ENCODE measurements around the gene HOXA3. TPM values are rescaled to one million over a fixed set of nuclear protein-coding genes. Genes with fewer than 3 reads are reported as not detected.

Gene HOXA3
- total RNA-seq, 1 donor from 2014 or later, result 209 TPM

- H3K9me3 Mint-ChIP-seq, result no peaks in the 10 kb centered on the region
- TF ChIP-seq, protein P1, sequence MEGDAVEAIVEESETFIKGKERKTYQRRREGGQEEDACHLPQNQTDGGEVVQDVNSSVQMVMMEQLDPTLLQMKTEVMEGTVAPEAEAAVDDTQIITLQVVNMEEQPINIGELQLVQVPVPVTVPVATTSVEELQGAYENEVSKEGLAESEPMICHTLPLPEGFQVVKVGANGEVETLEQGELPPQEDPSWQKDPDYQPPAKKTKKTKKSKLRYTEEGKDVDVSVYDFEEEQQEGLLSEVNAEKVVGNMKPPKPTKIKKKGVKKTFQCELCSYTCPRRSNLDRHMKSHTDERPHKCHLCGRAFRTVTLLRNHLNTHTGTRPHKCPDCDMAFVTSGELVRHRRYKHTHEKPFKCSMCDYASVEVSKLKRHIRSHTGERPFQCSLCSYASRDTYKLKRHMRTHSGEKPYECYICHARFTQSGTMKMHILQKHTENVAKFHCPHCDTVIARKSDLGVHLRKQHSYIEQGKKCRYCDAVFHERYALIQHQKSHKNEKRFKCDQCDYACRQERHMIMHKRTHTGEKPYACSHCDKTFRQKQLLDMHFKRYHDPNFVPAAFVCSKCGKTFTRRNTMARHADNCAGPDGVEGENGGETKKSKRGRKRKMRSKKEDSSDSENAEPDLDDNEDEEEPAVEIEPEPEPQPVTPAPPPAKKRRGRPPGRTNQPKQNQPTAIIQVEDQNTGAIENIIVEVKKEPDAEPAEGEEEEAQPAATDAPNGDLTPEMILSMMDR (IDR thresholded peaks at IDR 0.05; ENCODE audit: unreplicated experiment), result peak; percentile 100
- H3K4me3 Mint-ChIP-seq, result peak overlapping the region; percentile 77
- peak overlapping the region; percentile 87 for H3K27ac Mint-ChIP-seq
- H3K27me3 Mint-ChIP-seq (ENCODE audit: low read depth), result peaks cover 83% of the 10 kb centered on the region
- H3K36me3 Mint-ChIP-seq, result peaks cover 3% of the 10 kb centered on the region
- H3K4me1 Mint-ChIP-seq, result peaks cover 49% of the 10 kb centered on the region
- peak; percentile 80 to 96 for DNase-seq (ENCODE audit: low spot score in 2 of 2, unreplicated experiment in 2 of 2)
Measured at GRCh38 chr7:27160546-27161213, 8.3 kb upstream of the HOXA3 start.

DNA sequence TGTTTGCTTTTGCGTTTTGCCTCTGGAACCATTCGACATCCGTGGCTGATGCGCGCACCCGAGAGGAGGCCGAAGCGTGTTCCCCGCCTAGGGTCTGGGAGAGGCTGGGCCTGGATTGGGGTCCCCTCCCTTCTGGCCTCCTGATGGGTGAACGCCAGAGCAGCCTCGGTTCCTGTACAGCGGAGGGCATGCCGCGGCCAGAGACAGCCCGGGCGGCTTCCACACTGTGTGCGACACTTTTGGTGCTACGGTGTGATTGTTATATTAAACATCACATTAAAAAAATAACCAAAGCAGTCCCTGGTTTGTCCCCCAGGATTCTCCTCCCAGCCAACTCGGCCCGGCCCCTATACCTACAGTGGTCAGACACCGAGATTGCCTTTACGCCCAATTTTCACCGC lies 7.8 kb upstream of the HOXA3 start:
- no peaks in the 10 kb centered on the region for H3K9me3 Mint-ChIP-seq
- peak overlapping the region; percentile 66 for H3K4me3 Mint-ChIP-seq
- TF ChIP-seq, protein P1 (IDR thresholded peaks at IDR 0.05; ENCODE audit: unreplicated experiment), result no peak
- peak in 1 of 2 experiments; percentile 16 for DNase-seq (ENCODE audit: low spot score in 2 of 2, unreplicated experiment in 2 of 2)
- peaks cover 52% of the 10 kb centered on the region for H3K4me1 Mint-ChIP-seq
- peaks cover 84% of the 10 kb centered on the region for H3K27me3 Mint-ChIP-seq (ENCODE audit: low read depth)
- H3K36me3 Mint-ChIP-seq, result peaks cover 3% of the 10 kb centered on the region
- no peak overlapping the region for H3K27ac Mint-ChIP-seq

DNA sequence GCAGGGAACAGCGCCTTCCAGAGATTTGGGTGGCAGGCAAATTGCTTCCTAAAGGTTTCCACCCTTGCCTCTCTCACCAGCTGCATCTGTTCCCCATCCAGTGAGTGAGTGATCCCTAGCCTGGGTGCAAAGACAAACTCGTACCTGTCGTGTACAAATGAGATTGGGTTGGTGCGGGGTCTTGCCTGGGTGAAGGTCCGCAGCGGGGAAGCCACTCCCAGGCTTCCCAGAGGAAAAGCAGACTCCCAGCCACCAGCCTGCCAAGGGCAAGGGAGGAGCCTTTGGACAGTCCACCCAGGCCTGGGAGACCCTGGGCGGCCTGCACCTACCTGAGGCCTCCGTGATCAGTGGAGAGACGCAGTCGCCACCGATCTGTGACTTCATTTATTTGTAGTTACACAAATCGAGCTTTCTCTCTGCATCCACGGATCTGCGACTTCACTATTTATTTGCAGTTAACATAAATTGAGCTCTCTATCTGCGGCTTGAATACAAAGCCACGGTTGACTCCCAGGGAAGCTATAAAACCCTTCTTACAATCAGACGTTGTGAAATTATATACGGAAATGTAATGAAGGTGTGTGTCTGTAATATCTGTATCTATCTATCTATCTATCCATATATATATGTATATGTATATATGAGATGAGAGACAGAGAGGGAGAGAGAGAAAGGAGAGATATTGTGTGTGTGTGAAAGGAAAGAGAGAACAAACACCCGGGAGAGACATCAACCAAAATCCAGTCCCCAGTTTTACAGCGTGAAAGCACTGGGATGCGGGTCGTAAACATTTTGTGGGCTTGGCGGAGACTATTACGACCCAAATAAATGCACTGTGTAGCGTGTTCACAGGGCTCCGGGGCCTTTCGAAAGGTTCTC lies 7.1 kb upstream of the HOXA3 start:
- Mint-ChIP-seq H3K27ac (peak overlapping the region; percentile 87), H3K4me1 (peaks cover 55% of the 10 kb centered on the region), H3K9me3 (no peaks in the 10 kb centered on the region), H3K36me3 (peaks cover 7% of the 10 kb centered on the region), H3K27me3 (ENCODE audit: low read depth) (peaks cover 84% of the 10 kb centered on the region), H3K4me3 (peak overlapping the region; percentile 66)
- TF ChIP-seq, protein P1 (IDR thresholded peaks at IDR 0.05; ENCODE audit: unreplicated experiment), result no peak
- no peak for DNase-seq (ENCODE audit: low spot score in 2 of 2, unreplicated experiment in 2 of 2)

DNA sequence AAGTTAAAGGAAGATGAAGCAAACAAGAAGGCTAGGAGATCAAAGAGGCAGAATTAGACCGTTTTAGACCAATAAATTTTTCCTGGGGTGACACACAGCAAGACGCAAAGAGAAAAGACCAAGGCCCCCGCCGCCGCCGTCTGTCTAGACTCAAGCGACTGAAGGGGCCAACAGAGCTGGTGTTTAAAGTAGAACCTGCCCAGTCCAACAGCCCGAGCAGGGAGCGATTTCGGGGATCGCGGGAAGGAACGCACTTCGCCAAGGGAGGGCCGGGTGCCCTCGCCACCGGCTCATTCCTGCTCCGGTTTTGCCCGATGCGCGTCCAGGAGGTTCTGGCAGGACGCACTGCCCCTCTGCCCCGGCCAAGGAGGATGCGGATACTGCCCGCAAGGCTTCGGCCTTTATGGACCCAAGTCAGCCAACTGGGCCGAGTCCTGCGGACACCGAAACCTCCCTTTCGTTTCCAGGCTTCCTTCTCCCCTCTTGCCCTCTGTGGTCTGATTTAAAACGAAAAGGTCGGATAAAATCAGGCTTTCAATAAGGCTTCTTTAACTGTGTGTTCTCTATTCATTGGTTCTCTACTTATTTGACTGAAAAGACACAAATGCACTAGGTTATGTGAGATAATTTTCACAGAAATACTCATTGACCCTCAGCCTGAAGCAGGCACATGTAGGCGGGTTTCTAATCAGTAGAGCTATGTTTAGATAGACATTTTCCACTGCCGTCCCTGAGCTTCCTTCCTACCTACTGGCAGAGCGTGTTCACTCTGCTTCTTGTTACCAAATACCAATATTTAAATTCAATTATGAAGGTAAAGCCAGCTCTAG lies 6.3 kb upstream of the HOXA3 start:
- peaks cover 58% of the 10 kb centered on the region for H3K4me1 Mint-ChIP-seq
- H3K4me3 Mint-ChIP-seq, result peak overlapping the region; percentile 33
- peaks cover 9% of the 10 kb centered on the region for H3K36me3 Mint-ChIP-seq
- H3K27ac Mint-ChIP-seq, result peak overlapping the region; percentile 87
- DNase-seq (ENCODE audit: low spot score in 2 of 2, unreplicated experiment in 2 of 2), result no peak
- H3K27me3 Mint-ChIP-seq (ENCODE audit: low read depth), result peaks cover 84% of the 10 kb centered on the region
- TF ChIP-seq, protein P1 (IDR thresholded peaks at IDR 0.05; ENCODE audit: unreplicated experiment), result no peak
- H3K9me3 Mint-ChIP-seq, result no peaks in the 10 kb centered on the region

- peak overlapping the region; percentile 70 for H3K4me3 Mint-ChIP-seq
- peak overlapping the region; percentile 87 for H3K27ac Mint-ChIP-seq
- H3K9me3 Mint-ChIP-seq, result no peaks in the 10 kb centered on the region
- peaks cover 83% of the 10 kb centered on the region for H3K27me3 Mint-ChIP-seq (ENCODE audit: low read depth)
- H3K36me3 Mint-ChIP-seq, result peaks cover 10% of the 10 kb centered on the region
- TF ChIP-seq, protein P1 (IDR thresholded peaks at IDR 0.05; ENCODE audit: unreplicated experiment), result no peak
- peaks cover 62% of the 10 kb centered on the region for H3K4me1 Mint-ChIP-seq
- DNase-seq (ENCODE audit: low spot score in 2 of 2, unreplicated experiment in 2 of 2), result no peak
Measured at GRCh38 chr7:27157702-27158431, 5.5 kb upstream of the HOXA3 start.

Measured in mesothelial cell of epicardium (in vitro differentiated cells).